ENCODE measurements around the gene PTPRN. TPM values are rescaled to one million over a fixed set of nuclear protein-coding genes. Genes with fewer than 3 reads are reported as not detected.

The PTPRN gene
- total and polyA plus RNA-seq, 8 donors = 0.17 to 1.4 (median 0.79) TPM; not detected in 1

GRCh38 chr2:219271021-219271420, 38.2 kb downstream of the PTPRN start:
- Histone ChIP-seq H3K4me1 (no peaks in the 10 kb centered on the region), H3K9me3 (no peaks in the 10 kb centered on the region), H3K36me3 (no peaks in the 10 kb centered on the region), H3K27me3 (no peaks in the 10 kb centered on the region), H3K27ac (no peak overlapping the region), H3K4me3 (no peak overlapping the region)
- no peak for DNase-seq
- intact Hi-C loops (cut with DNase I) = no loop called here
- TF ChIP-seq CTCF (IDR thresholded peaks at IDR 0.05) = no peak
- ATAC-seq = no peak

- Histone ChIP-seq H3K27ac (no peak overlapping the region), H3K9me3 (no peaks in the 10 kb centered on the region), H3K4me1 (no peaks in the 10 kb centered on the region), H3K36me3 (no peaks in the 10 kb centered on the region), H3K27me3 (no peaks in the 10 kb centered on the region), H3K4me3 (no peak overlapping the region)
- TF ChIP-seq CTCF (IDR thresholded peaks at IDR 0.05) = no peak
- DNase-seq = no peak
- intact Hi-C loops (cut with DNase I) = no loop called here
- no peak for ATAC-seq
These were observed 39.2 kb downstream of the PTPRN start for GRCh38 chr2:219270055-219270372.

GRCh38 chr2:219269362-219270054, 39.7 kb downstream of the PTPRN start:
- H3K9me3 ChIP-seq = no peaks in the 10 kb centered on the region
- no peak overlapping the region for H3K27ac ChIP-seq
- no peaks in the 10 kb centered on the region for H3K4me1 ChIP-seq
- ATAC-seq (peak; percentile 50), DNase-seq (no peak)
- no peak overlapping the region for H3K4me3 ChIP-seq
- H3K27me3 ChIP-seq = no peaks in the 10 kb centered on the region
- no peak for TF ChIP-seq CTCF (IDR thresholded peaks at IDR 0.05)
- no peaks in the 10 kb centered on the region for H3K36me3 ChIP-seq
- intact Hi-C loops (cut with DNase I) = no loop called here

GRCh38 chr2:219268294-219268693, 40.9 kb downstream of the PTPRN start:
- no peaks in the 10 kb centered on the region for H3K9me3 ChIP-seq
- H3K27me3 ChIP-seq = no peaks in the 10 kb centered on the region
- H3K27ac ChIP-seq = no peak overlapping the region
- no peaks in the 10 kb centered on the region for H3K4me1 ChIP-seq
- DNase-seq (no peak), ATAC-seq (no peak)
- no peak for TF ChIP-seq CTCF (IDR thresholded peaks at IDR 0.05)
- H3K4me3 ChIP-seq = no peak overlapping the region
- H3K36me3 ChIP-seq = no peaks in the 10 kb centered on the region
- intact Hi-C loops (cut with DNase I) = no loop called here

- H3K27ac ChIP-seq = no peak overlapping the region
- no peak for ATAC-seq
- H3K9me3 ChIP-seq = no peaks in the 10 kb centered on the region
- no peak for TF ChIP-seq CTCF (IDR thresholded peaks at IDR 0.05)
- no peaks in the 10 kb centered on the region for H3K36me3 ChIP-seq
- intact Hi-C loops (cut with DNase I) = no loop called here
- no peaks in the 10 kb centered on the region for H3K4me1 ChIP-seq
- H3K4me3 ChIP-seq = no peak overlapping the region
- no peak for DNase-seq
- H3K27me3 ChIP-seq = no peaks in the 10 kb centered on the region
These were observed 42.3 kb downstream of the PTPRN start for GRCh38 chr2:219266886-219267285.

All from left lung (tissue), 10 donors.